Peyer's patch (tissue), 4 donors: ENCODE data around the gene C16orf92.

Experiments
- POLR2A ChIP-seq, 2 donors: fragments of 450-650 bp; IDR thresholded peaks; one replicate each; pipeline ENCODE4 v1.5.1; 2017; ENCODE audit warnings: antibody characterized with exemption in 2 of 2, mild to moderate bottlenecking in 2 of 2, moderate library complexity in 2 of 2
- TF ChIP-seq, protein P1 (sequence below), 6 experiments: fragments of 450-650 bp in 4 of 6; fragments of 200-600 bp in 2 of 6; sonication (generic) in 1 of 6; IDR thresholded peaks; one replicate each; pipeline ENCODE4 v1.5.1; 2017 to 2019; ENCODE audit warnings: antibody characterized with exemption in 6 of 6, mild to moderate bottlenecking in 3 of 6, moderate library complexity in 1 of 6

DNA sequence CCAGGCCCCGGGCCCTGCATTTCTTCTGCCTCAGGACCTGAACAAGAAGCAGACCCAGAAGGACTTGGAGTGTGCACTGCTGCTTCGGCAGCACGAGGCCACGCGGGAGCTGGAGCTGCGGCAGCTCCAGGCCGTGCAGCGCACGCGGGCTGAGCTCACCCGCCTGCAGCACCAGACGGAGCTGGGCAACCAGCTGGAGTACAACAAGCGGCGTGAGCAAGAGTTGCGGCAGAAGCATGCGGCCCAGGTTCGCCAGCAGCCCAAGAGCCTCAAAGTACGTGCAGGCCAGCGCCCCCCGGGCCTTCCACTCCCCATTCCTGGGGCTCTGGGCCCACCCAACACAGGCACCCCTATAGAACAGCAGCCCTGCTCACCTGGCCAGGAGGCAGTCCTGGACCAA, 36.8 kb upstream of the C16orf92 start:
- TF ChIP-seq, protein P1, sequence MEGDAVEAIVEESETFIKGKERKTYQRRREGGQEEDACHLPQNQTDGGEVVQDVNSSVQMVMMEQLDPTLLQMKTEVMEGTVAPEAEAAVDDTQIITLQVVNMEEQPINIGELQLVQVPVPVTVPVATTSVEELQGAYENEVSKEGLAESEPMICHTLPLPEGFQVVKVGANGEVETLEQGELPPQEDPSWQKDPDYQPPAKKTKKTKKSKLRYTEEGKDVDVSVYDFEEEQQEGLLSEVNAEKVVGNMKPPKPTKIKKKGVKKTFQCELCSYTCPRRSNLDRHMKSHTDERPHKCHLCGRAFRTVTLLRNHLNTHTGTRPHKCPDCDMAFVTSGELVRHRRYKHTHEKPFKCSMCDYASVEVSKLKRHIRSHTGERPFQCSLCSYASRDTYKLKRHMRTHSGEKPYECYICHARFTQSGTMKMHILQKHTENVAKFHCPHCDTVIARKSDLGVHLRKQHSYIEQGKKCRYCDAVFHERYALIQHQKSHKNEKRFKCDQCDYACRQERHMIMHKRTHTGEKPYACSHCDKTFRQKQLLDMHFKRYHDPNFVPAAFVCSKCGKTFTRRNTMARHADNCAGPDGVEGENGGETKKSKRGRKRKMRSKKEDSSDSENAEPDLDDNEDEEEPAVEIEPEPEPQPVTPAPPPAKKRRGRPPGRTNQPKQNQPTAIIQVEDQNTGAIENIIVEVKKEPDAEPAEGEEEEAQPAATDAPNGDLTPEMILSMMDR (IDR thresholded peaks at IDR 0.05): no peak
- TF ChIP-seq POLR2A (IDR thresholded peaks at IDR 0.05): no peak
